HG02840 (cell line): ENCODE data around the gene SPECC1.
"Not testable (repeated sequence)": the region's sequence is repeated elsewhere in the genome, so short reads cannot be mapped to it uniquely, and the experiment has no call there.

Source experiments
- ATAC-seq: cut with Tn5 transposase; IDR thresholded peaks from one replicate; pipeline ENCODE4 v1.9.1; 2021; ENCODE audit warnings: mild to moderate bottlenecking, moderate library complexity, moderate number of reproducible peaks; ENCODE audit not compliant: unreplicated experiment, low FRiP score

Gene SPECC1

DNA sequence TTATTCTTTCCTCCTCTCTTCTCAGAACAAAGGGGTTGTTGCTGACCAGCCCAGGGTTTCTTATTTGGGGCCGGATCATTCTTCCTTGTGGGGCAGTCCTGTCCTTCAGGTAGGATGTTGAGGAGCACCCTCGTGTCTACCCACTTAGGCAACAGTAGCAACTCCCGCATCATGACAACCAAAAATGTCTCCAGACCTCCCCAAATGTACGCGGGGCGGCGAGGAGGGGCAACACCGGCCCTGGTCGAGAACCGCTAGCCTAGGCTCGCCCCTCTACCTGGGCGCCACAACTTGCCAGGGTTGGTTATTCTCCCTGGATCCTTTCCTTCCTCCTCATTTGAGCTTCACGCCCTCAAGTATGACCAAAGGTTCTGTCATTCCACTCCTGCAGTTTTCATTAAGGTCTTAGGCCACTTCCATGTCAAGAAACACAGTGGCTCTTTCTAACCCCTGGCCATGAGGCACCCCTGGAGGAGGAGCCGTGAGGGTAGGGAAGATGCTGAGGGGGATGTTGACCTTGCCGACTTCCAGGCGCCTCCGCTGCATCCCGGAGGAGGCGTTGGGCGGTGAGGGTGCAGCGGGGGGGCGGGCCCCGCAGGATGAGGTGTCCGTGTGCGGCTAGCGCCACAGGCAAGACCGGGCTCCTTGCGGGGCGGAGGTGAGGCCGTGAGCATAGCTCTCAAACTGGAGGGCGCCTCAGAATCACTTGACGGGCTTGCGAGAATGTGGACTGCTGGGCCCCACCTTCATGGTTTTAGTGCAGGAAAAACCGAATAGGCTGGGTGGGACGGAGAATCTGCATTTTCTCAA, 712 bp upstream of the SPECC1 start:
- ATAC-seq = peak; percentile 23

DNA sequence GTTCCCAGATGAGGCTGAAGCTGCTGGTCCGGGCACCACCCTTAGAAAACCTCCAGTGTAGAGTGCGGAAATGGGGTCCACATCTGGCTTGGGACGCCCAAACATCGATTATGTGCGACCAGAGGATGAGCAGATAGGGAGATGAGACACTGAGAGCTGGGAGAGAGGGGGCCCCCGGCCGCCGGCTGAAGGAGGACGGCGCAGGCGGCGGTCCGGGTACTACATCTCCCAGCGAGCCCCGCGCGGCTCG, 182 bp upstream of the SPECC1 start:
- no peak for ATAC-seq

DNA sequence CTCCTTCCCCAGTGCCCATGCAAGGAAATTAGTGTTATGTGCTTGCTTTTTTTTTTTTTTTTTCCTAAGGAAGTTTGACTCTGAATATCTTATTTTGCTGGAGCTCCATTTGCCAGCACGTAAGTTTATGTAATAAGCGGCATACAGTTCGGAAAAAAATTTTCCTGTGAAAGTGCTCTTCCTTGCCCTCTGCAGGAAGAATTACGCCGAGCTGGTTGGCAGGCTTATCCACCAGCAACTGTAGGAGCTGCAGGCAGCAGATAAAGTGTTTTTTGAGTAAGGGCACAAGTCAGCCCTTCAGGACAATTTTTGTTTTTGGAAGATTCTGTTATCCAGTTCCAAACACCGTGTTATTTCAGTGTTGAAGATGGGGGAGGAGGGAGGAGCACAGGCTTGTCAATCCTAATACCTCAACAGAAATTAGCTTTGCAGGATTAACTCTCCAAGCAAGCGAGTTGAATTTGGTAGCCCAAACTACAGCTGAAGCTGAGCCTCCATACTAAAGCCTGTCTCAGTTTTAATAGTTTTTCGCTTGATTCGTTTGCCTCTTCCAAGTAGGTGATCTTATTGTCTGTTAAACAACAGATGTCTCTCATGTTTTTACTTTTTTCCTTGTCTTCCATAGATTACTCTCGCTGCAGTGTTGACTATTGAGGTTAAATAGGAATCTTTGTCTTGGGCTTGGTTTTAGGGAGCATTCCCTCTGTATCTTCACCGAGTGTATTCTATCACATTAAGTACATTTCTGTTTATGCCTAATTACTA, 1.1 kb downstream of the SPECC1 start:
- ATAC-seq = no peak

DNA sequence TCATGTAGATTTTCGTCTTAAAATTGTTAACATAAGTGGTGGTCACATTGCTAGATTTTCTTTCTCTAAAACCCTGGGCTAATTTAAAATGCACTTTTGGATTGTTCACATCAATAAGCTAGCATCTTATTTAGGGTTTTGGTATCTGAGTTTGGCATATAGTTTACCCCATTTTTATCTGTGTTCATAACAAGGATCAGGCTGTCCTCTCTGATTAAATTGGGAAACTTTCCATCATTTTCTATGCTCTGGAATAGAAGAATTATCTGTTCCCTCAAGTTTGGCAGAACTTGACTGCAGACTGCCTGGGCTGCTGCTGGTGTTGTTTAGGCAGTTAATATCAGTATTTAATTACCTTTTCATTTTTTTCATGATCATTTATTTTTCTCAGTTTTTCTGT, 1.8 kb downstream of the SPECC1 start:
- ATAC-seq = no peak

DNA sequence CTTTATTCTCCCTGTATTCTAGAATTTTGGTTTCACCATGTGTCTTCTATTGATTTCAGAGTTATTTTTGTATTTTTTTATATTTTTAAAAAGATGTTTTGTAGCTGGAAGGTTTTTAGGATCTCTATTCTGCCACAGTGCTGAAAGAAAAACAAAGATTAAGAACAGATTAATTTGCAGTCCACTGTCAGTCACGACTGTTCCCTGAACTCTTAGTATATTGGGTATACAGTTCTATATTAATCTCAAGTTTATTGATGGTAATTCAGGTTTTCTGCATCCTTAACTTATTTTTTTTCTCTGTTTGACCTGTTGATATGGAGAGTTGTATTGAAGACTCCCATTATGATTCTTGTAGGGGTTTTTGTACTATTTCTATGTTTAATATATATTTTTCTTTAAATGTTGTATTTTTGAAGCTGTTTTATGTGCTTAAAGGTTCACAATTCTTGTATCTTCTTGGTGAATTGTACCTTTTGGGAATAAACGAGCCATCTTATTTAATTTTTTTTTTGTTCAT, 2.9 kb downstream of the SPECC1 start:
- no peak for ATAC-seq

DNA sequence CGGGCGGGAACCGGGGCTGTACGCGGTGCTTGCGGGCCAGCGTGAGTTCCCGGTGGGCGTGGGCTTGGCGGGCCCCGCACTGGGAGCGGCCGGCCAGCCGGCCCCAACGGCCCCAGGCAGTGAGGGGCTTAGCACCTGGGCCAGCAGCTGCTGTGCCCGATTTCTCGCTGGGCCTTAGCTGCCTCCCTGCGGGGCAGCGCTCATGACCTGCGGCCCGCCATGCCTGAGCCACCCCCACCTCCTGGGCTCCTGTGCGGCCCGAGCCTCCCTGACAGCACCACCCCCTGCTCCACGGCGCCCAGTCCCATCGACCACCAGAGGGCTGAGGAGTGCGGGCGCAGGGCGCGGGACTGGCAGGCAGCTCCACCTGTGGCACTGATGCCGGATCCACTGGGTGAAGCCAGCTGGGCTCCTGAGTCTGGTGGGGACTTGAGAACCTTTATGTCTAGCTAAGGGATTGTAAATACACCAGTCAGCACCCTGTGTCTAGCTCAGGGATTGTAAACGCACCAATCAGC, 7.4 kb downstream of the SPECC1 start:
- ATAC-seq = not testable (repeated sequence)

DNA sequence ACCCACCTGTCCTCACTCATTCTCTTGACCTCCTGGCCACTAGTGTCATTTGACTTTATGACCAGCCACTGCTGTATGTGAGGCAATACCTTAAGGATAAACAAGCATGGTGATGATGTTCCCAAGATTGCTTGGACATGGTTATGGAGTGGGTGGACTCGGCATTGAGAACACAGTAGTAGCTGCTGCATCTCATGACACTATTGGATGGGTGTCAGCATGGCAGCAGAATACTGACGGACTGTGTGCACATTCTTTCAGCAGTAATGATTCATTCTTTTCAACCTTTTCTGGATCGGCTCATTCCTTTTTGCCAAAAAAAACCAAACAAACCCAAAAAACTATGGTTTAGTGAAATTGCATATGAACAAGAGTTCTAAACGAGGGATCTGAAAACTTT, 13.5 kb downstream of the SPECC1 start:
- no peak for ATAC-seq

DNA sequence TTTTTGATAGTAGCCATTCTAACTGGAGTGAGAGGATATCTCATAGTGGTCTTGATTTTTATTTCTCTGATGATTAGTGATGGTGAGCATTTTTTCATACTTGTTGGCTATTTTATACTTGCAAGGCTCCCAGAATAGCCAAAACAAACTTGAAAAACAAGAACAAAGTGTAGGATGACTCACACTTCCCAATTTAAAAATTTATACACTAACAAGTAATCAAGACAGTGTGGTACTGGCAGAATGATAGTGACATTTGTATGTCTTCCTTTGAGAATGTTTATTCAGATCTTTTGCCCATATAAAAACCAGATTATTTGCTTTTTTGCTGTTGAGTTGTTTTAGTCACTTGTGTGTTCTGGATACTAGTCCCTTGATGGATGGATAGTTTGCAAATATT, 17.8 kb downstream of the SPECC1 start:
- no peak for ATAC-seq

DNA sequence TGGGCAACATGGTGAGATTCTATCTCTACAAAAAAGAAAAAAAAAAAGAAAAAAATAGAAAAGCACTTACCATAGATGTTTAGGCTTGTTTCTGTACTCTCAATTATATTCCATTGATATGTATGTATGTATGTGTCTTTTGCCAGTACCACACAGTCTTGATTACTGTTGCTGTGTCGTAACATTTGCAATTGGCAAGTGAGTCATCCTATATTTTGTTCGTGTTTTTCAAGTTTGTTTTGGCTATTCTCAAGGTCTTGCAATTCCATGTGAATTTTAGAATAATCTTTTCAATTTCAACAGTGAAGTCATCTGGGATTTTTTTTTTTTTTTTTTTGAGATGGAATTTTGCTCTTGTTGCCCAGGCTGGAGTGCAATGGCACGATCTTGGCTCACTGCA, 19.3 kb downstream of the SPECC1 start:
- no peak for ATAC-seq

DNA sequence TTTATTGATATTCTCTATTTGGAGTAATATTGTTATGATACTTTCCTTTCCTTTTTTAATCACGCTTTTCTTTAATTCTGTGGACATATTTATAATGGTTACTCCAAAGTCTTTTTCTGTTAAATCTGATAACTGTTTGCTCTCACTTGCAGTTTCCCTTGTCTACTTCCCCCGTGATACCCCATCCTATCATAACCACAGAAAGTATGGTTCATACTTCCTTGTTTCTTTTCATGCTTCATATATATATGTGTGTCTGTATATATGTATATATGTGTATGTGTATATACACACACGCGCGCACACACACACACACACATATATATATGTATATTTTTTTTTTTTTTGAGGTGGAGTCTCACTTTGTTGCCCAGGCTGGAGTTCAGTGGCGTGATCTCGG, 23.5 kb downstream of the SPECC1 start:
- ATAC-seq = no peak

DNA sequence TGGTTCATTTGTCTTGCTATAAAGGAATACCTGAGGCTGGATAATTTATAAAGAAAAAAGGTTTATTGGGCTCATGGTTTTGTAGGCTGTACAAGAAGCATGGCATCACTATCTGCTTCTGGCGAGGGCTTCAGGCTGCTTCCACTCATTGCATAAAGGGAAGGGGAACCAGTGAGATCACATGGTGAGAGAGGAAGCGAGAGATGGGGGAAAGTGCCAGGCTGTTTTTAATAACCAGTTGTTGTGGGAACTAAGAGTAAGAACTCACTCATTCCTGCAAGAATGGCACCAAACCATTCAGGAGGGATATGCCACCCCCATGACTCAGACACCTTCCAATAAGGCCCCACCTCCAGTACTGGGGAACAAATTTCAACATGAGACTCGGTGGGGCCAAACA, 24.3 kb downstream of the SPECC1 start:
- no peak for ATAC-seq

DNA sequence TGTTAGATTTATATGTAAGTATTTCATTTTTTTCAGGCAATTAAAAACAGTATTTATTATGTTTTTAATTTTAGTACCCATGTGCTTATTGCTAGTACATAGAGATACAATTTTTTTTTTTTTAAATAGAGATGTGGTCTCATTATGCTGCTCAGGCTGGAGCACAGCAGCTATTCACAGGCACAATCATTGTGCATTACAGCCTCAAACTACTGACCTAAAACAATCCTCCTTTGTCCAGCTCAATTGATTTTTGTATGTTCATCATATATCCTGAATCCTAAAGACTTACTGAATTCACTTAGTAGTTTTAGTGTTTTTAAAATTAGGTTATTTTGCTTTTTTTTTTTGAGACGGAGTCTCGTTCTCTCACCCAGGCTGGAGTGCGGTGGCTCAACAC, 26.3 kb downstream of the SPECC1 start:
- no peak for ATAC-seq

DNA sequence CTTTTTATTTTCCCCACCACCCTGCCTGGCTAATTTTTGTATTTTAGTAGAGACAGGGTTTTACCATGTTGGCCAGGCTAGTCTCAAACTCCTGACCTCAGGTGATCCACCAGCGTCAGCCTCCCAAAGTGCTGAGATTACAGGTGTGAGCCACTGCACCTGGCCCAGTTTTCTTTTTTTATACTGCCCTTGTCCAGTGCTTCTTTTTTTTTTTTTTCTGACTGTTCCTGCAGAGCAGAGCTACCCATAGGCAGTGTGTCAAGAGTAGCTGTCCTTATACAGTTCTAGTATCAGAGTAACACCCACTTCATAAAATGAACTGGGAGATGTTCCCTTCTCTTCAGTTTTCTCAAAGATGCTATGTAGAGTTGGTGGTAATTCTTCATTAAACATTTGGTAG, 28.1 kb downstream of the SPECC1 start:
- ATAC-seq = not testable (repeated sequence)

DNA sequence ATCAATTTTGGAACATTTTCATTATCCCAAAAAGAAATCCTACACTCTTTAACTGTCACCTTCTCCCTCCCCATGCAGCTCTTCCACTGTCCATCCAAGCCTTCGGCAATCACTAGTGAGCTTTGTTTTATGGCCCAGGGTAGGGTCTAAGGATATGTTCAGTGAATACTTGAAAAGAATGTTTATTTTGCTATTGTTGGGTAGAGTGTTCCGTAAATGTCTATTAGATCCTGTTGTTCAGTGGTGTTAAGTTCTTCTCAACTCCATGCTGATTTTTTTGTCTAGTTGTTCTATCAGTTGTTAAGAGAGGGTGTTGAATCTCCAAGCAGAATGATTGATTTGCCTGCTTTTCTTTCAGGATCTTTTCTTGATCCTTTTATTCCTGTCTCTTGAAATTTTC, 29.9 kb downstream of the SPECC1 start:
- ATAC-seq = no peak

DNA sequence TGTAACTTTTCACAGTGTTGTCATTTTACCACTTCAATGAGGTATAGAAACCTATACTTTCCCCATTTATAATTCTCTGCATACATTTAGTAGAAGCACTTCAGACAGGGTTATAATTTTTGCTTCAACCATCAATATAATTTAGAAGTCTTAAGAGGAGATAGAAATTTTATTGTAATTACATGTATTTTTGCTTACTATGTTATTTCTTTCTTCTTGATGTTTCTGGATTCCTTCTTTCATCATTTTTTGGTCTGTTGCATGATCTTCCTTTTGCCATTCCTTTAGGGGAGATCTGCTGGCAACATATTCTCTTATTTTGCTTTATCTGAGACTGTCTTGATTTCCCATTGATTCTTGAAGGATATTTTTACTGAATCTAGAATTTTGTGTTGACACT, 31.1 kb downstream of the SPECC1 start:
- ATAC-seq = no peak

DNA sequence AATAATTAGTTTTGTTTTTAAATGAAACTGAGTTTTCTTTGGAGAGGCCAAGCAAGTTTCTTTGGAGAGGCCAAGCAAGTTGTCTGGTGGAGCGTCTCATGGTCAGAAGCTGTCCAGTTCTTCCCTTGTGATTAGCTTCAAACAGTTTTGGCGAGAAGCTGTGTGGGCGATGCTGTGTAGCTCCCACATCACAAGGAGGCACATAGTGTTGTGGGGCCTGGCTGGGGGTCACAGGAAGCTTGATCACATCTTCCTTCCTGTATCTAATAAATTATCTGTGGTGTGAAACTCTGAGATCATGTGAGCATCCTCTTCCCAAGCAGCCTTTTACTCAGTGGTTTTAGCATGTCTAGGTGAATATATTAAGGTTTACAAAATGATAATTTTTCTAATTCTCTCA, 33.9 kb downstream of the SPECC1 start:
- no peak for ATAC-seq

DNA sequence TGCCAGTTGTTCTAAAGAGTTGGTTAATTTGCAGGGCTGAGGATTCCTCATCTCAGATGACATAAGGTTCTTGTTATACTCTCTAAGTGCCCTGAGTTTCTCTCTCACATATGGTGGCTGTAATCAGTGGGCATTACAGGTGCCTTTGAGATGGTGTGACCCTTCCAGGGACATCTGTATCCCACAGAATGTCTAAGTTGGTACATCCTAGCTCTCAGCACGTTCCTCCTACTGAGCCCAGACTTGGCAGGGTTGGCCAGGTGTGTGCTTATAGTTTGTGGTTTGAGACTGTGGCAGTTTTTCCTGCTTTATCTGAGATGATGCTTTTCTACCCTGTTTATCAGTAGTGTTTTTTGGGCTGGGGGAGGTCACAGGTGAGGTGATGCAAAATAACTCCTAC, 36.3 kb downstream of the SPECC1 start:
- ATAC-seq = no peak

DNA sequence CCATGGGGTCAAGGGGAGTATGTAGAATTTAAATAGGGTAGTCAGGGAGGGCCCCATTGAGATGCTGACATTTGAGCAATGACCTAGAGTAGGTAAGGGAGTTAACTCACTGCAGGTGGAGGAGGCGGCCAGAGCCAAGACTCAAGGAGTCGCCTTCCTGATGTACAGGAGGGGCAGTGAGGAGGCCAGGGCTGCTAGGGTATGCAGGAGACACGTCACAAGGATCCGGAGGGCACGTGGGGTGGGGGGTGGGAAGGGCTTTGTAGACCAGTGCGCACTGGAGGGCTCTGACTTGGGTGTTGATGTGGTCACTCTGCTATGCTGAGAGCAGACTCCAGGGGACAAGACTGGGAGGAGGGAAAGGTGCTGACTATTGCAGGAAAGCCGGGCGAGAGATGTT, 37.5 kb downstream of the SPECC1 start:
- no peak for ATAC-seq

DNA sequence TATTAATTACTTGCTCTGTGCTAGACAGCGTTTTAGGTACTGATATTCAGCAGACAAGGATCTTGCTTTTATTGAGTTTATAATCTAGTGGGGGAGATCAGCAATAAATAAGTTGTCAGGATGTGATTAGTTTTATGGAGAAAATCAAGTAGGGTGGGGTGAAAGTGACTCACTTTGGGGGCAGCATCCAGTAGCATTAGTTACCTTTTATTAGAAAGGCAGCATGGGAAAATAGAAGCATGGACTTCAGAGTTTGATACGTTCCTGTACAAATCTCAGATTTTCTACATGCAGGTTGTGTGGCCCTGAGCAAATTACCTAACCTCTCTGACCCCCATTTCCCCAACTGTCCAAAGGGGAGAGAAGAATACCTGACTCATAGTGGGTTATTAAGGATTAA, 42.5 kb downstream of the SPECC1 start:
- ATAC-seq = no peak

DNA sequence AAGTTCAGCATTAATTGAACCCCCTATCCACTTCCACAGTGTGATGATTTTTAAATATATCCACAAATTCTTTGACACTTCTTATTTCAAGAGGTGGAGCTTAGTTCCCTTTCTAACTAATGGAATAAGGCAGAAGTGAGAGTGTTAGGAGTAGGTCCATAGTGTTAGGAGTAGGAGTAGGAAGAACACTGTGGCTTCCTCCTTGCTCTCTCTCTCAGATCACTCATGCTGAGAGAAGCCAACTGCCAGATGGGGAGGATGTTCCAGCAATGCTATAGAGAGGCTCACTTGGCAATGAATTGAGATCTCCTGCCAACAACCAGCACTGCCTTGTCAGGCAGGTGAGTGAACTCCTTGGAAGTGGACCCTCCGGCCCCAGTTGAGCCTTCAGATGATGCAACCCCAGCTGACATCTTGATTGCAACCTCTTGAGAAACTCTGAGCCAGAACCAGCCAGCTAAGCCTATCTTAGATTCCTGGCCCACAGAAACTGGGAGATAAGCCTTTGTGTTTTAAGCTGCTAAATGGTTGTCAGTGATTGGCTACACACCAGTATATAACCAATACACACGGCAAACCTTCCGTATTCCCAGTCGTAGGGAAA, 44.3 kb downstream of the SPECC1 start:
- no peak for ATAC-seq

DNA sequence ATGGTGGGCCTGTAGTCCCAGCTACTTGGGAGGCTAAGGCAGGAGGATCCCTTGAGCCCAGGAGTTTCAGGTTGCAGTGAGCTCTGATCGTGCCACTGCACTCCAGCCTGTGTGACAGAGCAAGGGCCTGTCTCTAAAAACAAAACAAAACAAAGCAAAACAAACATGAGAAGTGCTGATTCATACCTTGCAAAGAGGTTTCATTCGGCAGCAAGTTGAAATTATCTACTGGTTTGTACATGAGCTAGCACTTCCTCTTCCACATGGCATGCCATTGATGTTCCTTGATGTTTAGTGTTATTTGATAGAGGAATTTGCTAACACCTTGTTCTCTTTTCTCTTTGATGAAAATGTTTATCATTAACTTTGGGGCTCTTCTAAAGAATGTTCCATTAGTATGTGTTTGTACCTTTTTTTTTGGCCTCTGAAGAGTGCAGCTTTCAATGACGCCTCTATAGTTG, 50.6 kb downstream of the SPECC1 start:
- ATAC-seq = no peak
